ENCODE data around the gene MC1R.

DNA sequence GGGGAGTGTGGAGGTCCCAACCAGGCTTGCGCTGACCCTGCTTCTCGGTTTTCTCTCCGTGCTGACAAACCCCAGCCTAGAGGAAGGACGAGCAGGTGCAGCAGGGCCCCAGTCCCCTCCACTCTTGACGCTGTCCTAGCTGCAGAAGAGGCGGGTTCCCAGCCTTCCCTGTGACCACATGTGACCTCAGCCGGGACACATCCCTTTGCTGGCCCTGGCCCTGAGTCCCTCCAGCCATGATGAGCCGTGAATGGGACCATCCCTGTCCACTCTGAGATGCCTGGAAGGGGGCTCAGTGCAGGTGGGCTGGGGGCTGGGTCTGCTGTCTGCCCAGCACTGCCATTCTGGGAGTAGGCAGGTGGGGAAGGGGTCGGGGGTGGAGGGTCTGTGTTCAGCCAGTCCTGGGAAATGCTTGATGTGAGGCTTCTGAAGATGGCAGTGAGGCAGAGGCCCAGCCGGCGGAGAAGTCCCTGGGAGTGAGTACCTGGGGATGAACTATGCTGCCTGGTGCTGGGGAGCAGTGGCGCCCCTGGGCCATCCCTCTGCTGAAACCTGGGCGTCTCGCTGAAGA, 2.6 kb downstream of the MC1R start:
- TF ChIP-seq TAF1 (IDR thresholded peaks at IDR 0.05; ENCODE audit: low read depth, low read length) (no peak), POLR2A (IDR thresholded peaks at IDR 0.05; ENCODE audit: control extremely low read depth in 1 of 2, low read depth in 2 of 2, low read length in 2 of 2) (no peak), EZH2 (IDR thresholded peaks at IDR 0.05; ENCODE audit: low read depth, low read length, severe bottlenecking) (no peak), SP1 (IDR thresholded peaks at IDR 0.05; ENCODE audit: low read depth, low read length) (no peak), SUZ12 (IDR thresholded peaks at IDR 0.05; ENCODE audit: low read length) (no peak), SAP30 (IDR thresholded peaks at IDR 0.05; ENCODE audit: insufficient read depth, insufficient replicate concordance, low read length) (no peak), TBP (IDR thresholded peaks at IDR 0.05; ENCODE audit: low read depth, low read length) (no peak), BACH1 (IDR thresholded peaks at IDR 0.05; ENCODE audit: low read length) (no peak), YY1 (IDR thresholded peaks at IDR 0.05; ENCODE audit: low read depth, low read length) (no peak)
- TF ChIP-seq, protein P1, sequence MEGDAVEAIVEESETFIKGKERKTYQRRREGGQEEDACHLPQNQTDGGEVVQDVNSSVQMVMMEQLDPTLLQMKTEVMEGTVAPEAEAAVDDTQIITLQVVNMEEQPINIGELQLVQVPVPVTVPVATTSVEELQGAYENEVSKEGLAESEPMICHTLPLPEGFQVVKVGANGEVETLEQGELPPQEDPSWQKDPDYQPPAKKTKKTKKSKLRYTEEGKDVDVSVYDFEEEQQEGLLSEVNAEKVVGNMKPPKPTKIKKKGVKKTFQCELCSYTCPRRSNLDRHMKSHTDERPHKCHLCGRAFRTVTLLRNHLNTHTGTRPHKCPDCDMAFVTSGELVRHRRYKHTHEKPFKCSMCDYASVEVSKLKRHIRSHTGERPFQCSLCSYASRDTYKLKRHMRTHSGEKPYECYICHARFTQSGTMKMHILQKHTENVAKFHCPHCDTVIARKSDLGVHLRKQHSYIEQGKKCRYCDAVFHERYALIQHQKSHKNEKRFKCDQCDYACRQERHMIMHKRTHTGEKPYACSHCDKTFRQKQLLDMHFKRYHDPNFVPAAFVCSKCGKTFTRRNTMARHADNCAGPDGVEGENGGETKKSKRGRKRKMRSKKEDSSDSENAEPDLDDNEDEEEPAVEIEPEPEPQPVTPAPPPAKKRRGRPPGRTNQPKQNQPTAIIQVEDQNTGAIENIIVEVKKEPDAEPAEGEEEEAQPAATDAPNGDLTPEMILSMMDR (IDR thresholded peaks at IDR 0.05; ENCODE audit: control extremely low read depth in 1 of 3, insufficient read depth in 1 of 3, low read depth in 1 of 3, low read length in 3 of 3) = no peak
- TF ChIP-seq, protein P2, sequence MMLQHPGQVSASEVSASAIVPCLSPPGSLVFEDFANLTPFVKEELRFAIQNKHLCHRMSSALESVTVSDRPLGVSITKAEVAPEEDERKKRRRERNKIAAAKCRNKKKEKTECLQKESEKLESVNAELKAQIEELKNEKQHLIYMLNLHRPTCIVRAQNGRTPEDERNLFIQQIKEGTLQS (IDR thresholded peaks at IDR 0.05; ENCODE audit: insufficient read depth, low read depth, low read length) = no peak
